Fibroblast of villous mesenchyme (primary cell): ENCODE measurements around the gene PALLD. TPM values are rescaled to one million over a fixed set of nuclear protein-coding genes. Genes with fewer than 3 reads are reported as not detected.
A peak's percentile ranks its signal among the peaks of the same experiment; 100 is the strongest.

Experiments
- DNase-seq: peaks from one replicate; pipeline ENCODE4 v3.0.0-alpha.2; 2010; ENCODE audit warnings: low read depth
- H3K4me3 ChIP-seq: 2 replicates; pipeline ENCODE4 v1.5.1; 2011; ENCODE audit warnings: low read depth, mild to moderate bottlenecking, low read length
- total RNA-seq: library from RNA; depleted of rRNA; stranded (reverse); fragments of >200 nt; gene quantifications from 2 replicates; pipeline ENCODE4 v1.2.3, GENCODE V29; 2012
- TF ChIP-seq, protein P1 (sequence below): IDR thresholded peaks from 2 replicates; pipeline ENCODE4 v1.5.1; 2012; ENCODE audit warnings: low read depth, mild to moderate bottlenecking, low read length; ENCODE audit not compliant: insufficient read depth

PALLD gene
- total RNA-seq, 1 donor, result 188 TPM

DNA sequence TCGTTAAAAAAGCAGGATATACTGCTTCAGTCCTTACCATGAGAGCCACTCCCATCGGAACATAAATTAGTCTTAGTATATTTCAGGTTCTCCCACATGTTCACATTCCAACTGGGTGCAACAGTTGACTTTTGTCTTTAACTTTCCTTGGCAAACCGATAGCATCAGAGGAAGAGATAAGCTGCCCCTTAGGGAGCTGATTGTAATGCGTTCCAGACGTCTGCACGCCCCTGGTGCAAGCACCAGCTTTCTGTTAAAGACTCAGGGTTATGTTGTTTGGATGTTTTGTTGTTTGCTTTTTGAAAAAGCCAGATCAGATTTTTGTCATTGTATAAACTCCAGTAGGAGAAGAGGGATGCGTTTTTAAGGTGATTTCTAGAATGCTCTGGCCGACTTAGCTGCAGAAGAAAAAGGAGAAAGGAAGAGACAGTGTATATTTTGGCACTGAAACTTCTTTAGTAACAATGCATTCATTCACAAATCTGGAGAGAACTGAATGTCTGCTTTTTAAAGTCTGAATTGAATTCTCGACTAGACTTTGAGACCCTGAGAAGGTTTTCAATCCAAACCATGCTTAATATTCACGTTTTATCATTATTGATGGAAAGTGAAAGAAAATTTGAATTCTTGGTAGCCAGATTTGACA is 352.3 kb downstream of the PALLD start:
- TF ChIP-seq, protein P1, sequence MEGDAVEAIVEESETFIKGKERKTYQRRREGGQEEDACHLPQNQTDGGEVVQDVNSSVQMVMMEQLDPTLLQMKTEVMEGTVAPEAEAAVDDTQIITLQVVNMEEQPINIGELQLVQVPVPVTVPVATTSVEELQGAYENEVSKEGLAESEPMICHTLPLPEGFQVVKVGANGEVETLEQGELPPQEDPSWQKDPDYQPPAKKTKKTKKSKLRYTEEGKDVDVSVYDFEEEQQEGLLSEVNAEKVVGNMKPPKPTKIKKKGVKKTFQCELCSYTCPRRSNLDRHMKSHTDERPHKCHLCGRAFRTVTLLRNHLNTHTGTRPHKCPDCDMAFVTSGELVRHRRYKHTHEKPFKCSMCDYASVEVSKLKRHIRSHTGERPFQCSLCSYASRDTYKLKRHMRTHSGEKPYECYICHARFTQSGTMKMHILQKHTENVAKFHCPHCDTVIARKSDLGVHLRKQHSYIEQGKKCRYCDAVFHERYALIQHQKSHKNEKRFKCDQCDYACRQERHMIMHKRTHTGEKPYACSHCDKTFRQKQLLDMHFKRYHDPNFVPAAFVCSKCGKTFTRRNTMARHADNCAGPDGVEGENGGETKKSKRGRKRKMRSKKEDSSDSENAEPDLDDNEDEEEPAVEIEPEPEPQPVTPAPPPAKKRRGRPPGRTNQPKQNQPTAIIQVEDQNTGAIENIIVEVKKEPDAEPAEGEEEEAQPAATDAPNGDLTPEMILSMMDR, result no peak
- no peak overlapping the region for H3K4me3 ChIP-seq
- peak; percentile 84 for DNase-seq

DNA sequence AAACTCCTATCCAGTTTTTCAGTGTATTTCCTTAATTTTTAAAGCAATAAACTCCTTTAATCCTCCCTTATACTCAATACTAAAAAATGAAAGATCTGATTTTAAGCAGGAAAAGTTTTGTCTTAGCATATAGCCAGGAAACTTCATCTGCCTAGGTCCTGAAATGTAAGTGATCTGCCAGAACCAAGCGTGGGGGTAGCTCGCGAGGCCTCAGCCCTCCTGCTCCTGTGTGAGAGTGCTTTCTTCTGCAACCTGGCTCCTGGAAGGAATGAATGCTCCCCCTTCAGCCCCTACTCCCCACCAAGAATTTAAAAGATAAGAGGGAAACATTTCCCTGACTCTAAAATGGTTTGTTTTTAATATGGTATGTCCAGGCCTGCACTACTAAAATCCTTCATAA is 353.1 kb downstream of the PALLD start:
- TF ChIP-seq, protein P1, result no peak
- DNase-seq, result no peak

DNA sequence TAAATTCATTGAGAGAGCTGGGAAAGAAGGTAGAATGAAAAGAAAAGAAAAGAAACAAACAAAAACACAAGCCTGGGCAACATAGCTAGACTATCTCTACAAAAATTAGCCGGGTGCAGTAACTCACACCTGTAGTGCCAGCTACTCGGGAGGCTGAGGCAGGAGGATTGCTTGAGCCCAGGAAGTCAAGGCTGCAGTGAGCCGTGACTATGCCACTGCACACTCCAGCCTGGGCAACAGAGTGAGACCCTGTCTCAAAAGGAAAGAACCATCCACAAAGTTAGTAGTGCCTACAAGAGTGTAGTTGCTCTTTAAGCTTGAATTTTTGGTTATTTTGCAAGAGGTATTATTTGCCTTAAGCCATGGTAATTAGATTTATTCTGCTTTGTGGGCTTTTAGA is 355.5 kb downstream of the PALLD start:
- TF ChIP-seq, protein P1, result no peak
- no peak overlapping the region for H3K4me3 ChIP-seq
- no peak for DNase-seq

More for the DNA sequence above, 353.1 kb downstream of the PALLD start:
- no peak overlapping the region for H3K4me3 ChIP-seq

DNA sequence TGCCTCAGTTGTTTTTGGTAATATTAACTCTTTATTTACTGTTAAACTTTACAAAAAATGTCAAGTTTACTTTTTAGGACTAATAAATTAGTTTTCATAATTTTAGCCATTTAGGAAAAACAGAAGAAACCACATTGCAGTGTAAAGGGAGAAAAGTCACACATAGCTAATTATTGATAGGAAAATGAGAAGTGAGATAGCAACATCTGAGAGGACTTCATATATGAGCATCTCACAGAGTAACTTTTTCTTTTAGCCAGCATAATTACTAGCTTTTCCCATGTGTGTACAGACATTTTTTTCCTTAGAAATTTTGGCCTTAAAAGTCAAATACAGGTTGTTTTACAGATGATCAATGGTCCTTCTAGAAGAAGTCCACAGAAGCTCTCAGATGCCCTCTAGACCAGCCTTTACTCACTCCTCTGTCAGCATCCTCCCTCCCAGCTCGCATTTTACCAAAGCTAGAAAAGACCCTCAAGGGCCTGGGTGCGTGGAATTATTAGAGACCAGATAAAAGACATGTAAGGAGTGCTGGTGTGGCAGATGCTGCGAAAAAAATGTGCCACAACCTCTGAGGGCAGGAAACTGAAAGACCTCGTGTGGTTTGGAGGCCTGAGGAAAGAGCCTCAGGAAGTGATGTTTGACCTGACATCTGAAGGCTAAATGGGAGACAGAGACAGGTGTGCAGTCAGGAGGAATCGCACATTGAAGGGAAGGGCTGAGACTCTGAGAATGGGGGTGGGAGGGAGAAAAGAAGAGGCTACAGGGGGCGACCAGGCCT is 356.3 kb downstream of the PALLD start:
- H3K4me3 ChIP-seq, result no peak overlapping the region
- no peak for DNase-seq
- TF ChIP-seq, protein P1, result no peak

DNA sequence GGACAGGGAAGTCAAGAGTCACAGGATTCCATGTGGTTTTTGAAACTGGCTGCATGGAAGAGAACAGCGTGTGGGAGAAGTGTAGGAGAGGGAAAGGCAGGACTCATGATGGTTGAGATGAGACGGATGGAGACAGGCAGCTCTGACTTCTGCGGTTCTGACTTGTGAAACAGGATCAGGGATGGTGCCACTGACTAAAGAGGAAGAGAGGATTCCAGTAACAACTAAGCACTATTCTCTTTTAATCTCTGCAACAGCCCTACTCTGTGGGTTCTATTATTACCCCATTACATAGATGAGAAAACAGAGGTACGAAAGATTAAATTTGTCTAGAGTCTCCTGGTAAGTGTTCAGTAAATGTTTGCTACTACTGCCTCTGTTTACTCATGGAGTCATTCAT is 356.9 kb downstream of the PALLD start:
- TF ChIP-seq, protein P1, result no peak
- DNase-seq, result no peak
- no peak overlapping the region for H3K4me3 ChIP-seq

DNA sequence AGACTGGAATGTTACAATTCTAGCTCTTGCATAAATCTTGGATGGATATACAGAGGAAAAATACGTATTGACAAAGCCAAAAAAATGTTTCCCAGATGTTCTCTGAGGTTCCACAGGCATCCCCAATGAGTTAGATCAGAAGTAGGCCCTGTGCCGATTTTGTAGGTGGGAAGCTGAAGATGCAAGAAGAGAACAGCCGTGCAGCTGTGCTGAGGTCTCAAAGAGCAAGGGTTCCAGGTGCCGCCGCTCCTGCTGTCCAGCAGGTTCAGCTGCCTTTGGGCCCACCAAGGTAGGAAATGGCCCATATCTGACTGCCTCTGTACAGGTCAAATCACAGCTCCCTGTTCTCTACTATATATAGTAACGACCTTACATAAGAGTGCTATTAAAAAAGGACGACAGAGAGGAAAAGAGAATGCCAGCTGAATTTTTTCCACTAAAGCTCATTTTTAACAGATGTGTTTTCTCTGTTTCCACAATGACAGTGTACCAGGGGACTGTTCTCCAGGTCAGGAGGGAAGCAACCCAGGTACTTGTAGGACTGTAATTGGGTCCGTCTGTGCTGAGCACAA is 357.6 kb downstream of the PALLD start:
- DNase-seq, result peak; percentile 83

More for the DNA sequence above, 357.6 kb downstream of the PALLD start:
- TF ChIP-seq, protein P1, result no peak
- H3K4me3 ChIP-seq, result no peak overlapping the region
